Psoas muscle (tissue), 8 donors: ENCODE results near the gene AADACL3. TPM values are rescaled to one million over a fixed set of nuclear protein-coding genes. Genes with fewer than 3 reads are reported as not detected.

Experiments
- ATAC-seq, 4 donors: fragments of 200-7000 bp; cut with Tn5 transposase; one replicate each; pipeline ENCODE4 v1.9.1; 2020; ENCODE audit warnings: moderate library complexity in 3 of 4, mild to moderate bottlenecking in 2 of 4
- DNase-seq, 2 donors: peaks; one replicate each; pipeline ENCODE4 v3.0.0-alpha.2; 2020
- H3K27ac ChIP-seq: fragments of 200-600 bp; one replicate; pipeline ENCODE4 v1.8.0; 2022
- H3K27me3 ChIP-seq, 3 donors: fragments of 200-600 bp in 1 of 3; one replicate each; pipeline versions ENCODE4 v1.6.1 to v1.8.0; 2013 to 2022; ENCODE audit warnings: low read length in 2 of 3, mild to moderate bottlenecking in 2 of 3, moderate library complexity in 1 of 3; ENCODE audit not compliant: insufficient read depth in 3 of 3
- H3K36me3 ChIP-seq, 2 donors: fragments of 200-600 bp in 1 of 2; one replicate each; pipeline versions ENCODE4 v1.6.1 to v1.8.0; 2013 to 2022; ENCODE audit warnings: low read depth in 1 of 2, mild to moderate bottlenecking in 1 of 2, moderate library complexity in 1 of 2; ENCODE audit not compliant: insufficient read depth in 1 of 2
- H3K4me1 ChIP-seq: fragments of 200-600 bp; one replicate; pipeline ENCODE4 v1.8.0; 2022
- H3K4me3 ChIP-seq: fragments of 200-600 bp; one replicate; pipeline ENCODE4 v1.8.0; 2022; ENCODE audit warnings: mild to moderate bottlenecking
- H3K9me3 ChIP-seq: fragments of 200-600 bp; one replicate; pipeline ENCODE4 v1.8.0; 2022
- CTCF ChIP-seq: fragments of 200-600 bp; IDR thresholded peaks from one replicate; pipeline ENCODE4 v1.8.0; 2022; ENCODE audit warnings: antibody characterized with exemption
- WGBS, 3 donors: extraction: QIAGEN DNeasy Blood & Tissue Kit; methylation state at CpG; one replicate each; pipeline versions ENCODE4 v1.1.6 to v1.1.7; 2013; 5-methylcytosine and 5-hydroxymethylcytosine counted together
- intact Hi-C, 2 donors: fragments of 100-400 bp; cut with DNase I; formaldehyde crosslinking; loops; one replicate each; pipeline versions ENCODE4 v1.11.0 to v1.14.2; 2022
- polyA plus RNA-seq, 3 donors: library from polyadenylated mRNA; stranded (reverse); fragments of 200-250 nt; gene quantifications; one replicate each; pipeline ENCODE4 v1.2.3, GENCODE V29; 2013
- total RNA-seq, 4 donors: library from RNA; stranded (reverse); fragmentation: NEBNext Ultra II Directional in 2 of 4; extraction: Animal tissue kit (Norgen Biotek cat#: 25700) in 2 of 4; gene quantifications; one replicate each; pipeline versions ENCODE4 v1.2.1 to v1.2.4, GENCODE V29; 2021 to 2023
- donor health status: healthy with polysubstance abuse.
- donor health status: DM: no; HTN: no; CAD: no; lungs with moderate emphysema.
- donor health status: Bipolar disorder and iron deficiency.
- donor health status: healthy.
- donor health status: DM: yes; HTN: yes; CAD: no.
- donor health status: DM: no; HTN: no; CAD: no.
- donor health status: DM: no; HTN: no; CAD: no.
- donor health status: DM: yes; HTN: yes; CAD: no.

AADACL3 gene
- total and polyA plus RNA-seq, 7 donors: not detected

DNA sequence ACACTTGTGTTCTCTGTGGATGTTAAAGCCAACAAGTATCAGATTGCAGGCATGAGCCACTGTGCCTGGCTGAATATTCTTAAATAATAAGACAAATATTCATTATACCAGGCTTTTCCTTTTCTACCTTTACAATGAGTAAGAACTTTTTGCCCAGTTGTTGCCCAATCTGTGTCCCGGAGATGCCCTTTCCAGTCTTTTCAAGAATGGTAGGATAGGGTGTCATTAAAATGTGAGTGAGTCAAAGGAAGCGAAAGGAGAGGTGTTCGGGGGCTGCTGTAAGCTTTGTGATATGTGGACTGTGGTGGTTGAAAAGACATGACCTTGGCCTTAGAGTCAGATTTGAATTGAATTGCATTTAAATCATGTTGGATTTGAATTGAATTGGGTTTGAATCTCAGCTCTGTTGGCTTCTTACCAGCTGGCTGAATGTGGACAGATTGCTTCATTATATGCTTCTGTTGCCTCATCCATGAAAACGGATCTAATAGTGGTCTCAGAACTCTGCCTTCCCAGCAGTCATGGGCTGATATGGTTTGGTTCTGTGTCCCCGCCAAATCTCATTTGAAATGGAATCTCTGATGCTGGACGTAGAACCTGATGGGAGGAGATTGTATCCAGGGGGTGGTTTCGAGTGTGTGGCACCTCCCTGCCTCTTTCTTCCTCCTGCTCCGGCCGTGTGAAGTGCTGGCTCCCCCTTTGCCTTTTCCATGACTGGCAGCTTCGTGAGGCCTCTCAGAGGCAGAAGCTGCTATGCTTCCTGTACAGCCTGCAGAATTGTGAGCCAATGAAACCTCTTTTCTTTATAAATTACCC, 22.7 kb upstream of the AADACL3 start:
- intact Hi-C loops: no loop called here
- DNase-seq: peak; percentile 42 to 77

DNA sequence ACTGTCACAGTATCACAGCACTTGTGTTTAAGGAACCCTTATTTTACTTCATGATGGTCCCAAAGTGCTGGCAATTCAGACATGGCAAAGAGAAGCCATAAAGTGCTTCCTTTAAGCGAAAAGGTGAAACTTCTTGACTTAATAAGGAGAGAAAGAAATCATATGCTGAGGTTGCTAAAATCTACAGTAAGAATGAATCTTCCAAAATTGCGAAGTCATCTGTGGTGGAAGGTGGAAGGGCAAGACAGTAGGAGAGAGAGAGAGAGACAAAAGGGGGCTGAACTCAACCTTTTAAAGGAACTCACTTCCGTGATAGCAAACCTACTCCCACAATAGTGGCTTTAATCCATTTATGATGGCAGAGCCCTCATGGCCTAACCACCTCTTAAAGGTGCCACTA, 19.3 kb upstream of the AADACL3 start:
- Histone ChIP-seq H3K4me1 (peaks cover 10% of the 10 kb centered on the region), H3K9me3 (no peaks in the 10 kb centered on the region), H3K4me3 (no peak overlapping the region), H3K27me3 (no peaks in the 10 kb centered on the region), H3K27ac (no peak overlapping the region), H3K36me3 (no peaks in the 10 kb centered on the region)
- no peak for TF ChIP-seq CTCF
- intact Hi-C loops: no loop called here
- DNase-seq: no peak
- no peak for ATAC-seq
- 86 to 90% (median 89%) methylated on average over 3 of the region's 3 CpGs for WGBS, 3 donors

More for the DNA sequence above, 22.7 kb upstream of the AADACL3 start:
- Histone ChIP-seq H3K27me3 (no peaks in the 10 kb centered on the region), H3K4me1 (peaks cover 10% of the 10 kb centered on the region), H3K4me3 (peak overlapping the region; percentile 41), H3K9me3 (no peaks in the 10 kb centered on the region), H3K36me3 (no peaks in the 10 kb centered on the region), H3K27ac (peak overlapping the region; percentile 81)
- peak; percentile 92 to 96 (median 92) for ATAC-seq
- 18 to 25% (median 22%) methylated on average over 10 of the region's 10 CpGs for WGBS, 3 donors
- TF ChIP-seq CTCF: no peak

GRCh38 chr1:12697397-12697796, 18.5 kb upstream of the AADACL3 start:
- no peaks in the 10 kb centered on the region for H3K36me3 ChIP-seq
- peaks cover 10% of the 10 kb centered on the region for H3K4me1 ChIP-seq
- DNase-seq (no peak), ATAC-seq (no peak)
- intact Hi-C loops: no loop called here
- H3K27ac ChIP-seq: no peak overlapping the region
- no peaks in the 10 kb centered on the region for H3K9me3 ChIP-seq
- no peaks in the 10 kb centered on the region for H3K27me3 ChIP-seq
- 68 to 82% (median 74%) methylated on average over 3 of the region's 3 CpGs for WGBS, 3 donors
- no peak overlapping the region for H3K4me3 ChIP-seq
- no peak for TF ChIP-seq CTCF

DNA sequence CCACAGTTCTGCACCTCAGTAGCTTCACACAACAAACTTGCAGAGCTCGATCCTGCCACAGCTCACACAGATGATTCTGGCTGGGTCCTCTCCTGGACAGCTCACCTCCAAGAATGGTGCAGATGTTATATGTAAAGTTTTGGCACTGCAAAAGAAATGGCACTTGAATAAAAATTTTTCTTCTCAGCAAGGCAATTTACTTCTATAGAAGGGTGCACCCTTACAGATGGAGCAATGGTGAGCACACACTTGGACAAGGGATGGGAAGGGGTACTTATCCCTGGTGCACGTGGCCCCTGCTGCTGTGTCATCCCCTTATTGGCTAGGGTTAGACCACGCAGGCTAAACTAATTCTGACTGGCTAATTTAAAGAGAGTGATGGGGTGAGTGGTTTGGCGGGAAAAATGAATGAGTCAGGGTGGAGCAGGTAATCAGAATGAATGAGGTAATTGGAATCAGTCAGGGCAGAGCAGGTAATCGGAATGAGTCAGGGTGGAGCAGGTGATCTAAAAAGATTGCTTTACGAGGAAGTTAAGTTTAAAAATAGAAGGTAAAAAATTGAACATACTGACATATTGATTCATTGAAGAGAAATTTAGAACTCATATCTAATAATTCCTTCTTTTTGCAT, 12.0 kb upstream of the AADACL3 start:
- Histone ChIP-seq H3K36me3 (no peaks in the 10 kb centered on the region), H3K27me3 (no peaks in the 10 kb centered on the region), H3K27ac (no peak overlapping the region), H3K9me3 (peaks cover 15% of the 10 kb centered on the region), H3K4me1 (no peaks in the 10 kb centered on the region), H3K4me3 (no peak overlapping the region)
- no peak for DNase-seq
- 78 to 80% (median 79%) methylated on average over 6 of the region's 6 CpGs for WGBS, 3 donors
- no peak for TF ChIP-seq CTCF
- intact Hi-C loops: no loop called here
- ATAC-seq: no peak
